Neuronal stem cell (in vitro differentiated cells): ENCODE data around the gene TMEM218.

Experiments used
- DNase-seq: peaks from one replicate; pipeline ENCODE4 v3.0.0-alpha.2; 2013; ENCODE audit warnings: low spot score
- H2AFZ ChIP-seq: one replicate; pipeline ENCODE4 v1.6.1; 2013; ENCODE audit warnings: mild to moderate bottlenecking, low read length, inconsistent platforms
- H2AK5ac ChIP-seq: 2 replicates; pipeline ENCODE4 v1.6.1; 2013; ENCODE audit warnings: low read depth, mild to moderate bottlenecking, inconsistent platforms, low read length, moderate library complexity, mixed read lengths
- H2BK120ac ChIP-seq: 2 replicates; pipeline ENCODE4 v1.6.1; 2013; ENCODE audit warnings: low read depth, mild to moderate bottlenecking, inconsistent platforms, low read length, moderate library complexity, mixed read lengths
- H2BK12ac ChIP-seq: one replicate; pipeline ENCODE4 v1.6.1; 2013; ENCODE audit warnings: low read length, inconsistent platforms
- H2BK15ac ChIP-seq: 2 replicates; pipeline ENCODE4 v1.6.1; 2013; ENCODE audit warnings: mild to moderate bottlenecking, low read length, inconsistent platforms, mixed read lengths
- H2BK5ac ChIP-seq: one replicate; pipeline ENCODE4 v1.6.1; 2013; ENCODE audit warnings: inconsistent platforms, mild to moderate bottlenecking, low read length, moderate library complexity
- H3K14ac ChIP-seq: one replicate; pipeline ENCODE4 v1.6.1; 2013; ENCODE audit warnings: low read length, inconsistent platforms
- H3K18ac ChIP-seq: 2 replicates; pipeline ENCODE4 v1.6.1; 2013; ENCODE audit warnings: low read length, inconsistent platforms
- H3K23ac ChIP-seq: 2 replicates; pipeline ENCODE4 v1.6.1; 2013; ENCODE audit warnings: low read depth, mild to moderate bottlenecking, mixed read lengths, low read length, inconsistent platforms; ENCODE audit not compliant: poor library complexity
- H3K27ac ChIP-seq: replicated peaks from 3 replicates; pipeline ENCODE4 v1.5.1; 2013; ENCODE audit warnings: low read length, inconsistent platforms
- H3K27me3 ChIP-seq, 3 experiments: 2 replicates each; pipeline ENCODE4 v1.6.1; 2013; ENCODE audit warnings: low read length in 3 of 3, mild to moderate bottlenecking in 2 of 3, inconsistent platforms in 1 of 3, low read depth in 1 of 3, mixed read lengths in 1 of 3, moderate library complexity in 1 of 3; ENCODE audit not compliant: control insufficient read depth in 3 of 3, insufficient read depth in 3 of 3
- H3K36me3 ChIP-seq, 2 donors: replicated peaks in 1 of 2; 2 replicates each; pipeline ENCODE4 v1.6.1; 2013; ENCODE audit warnings: low read length in 2 of 2; ENCODE audit not compliant: control insufficient read depth in 2 of 2, insufficient read depth in 2 of 2
- H3K4ac ChIP-seq: 2 replicates; pipeline ENCODE4 v1.6.1; 2013; ENCODE audit warnings: inconsistent platforms, mild to moderate bottlenecking, low read length, moderate library complexity
- H3K4me1 ChIP-seq, 2 donors: 1 replicate in 1 of 2; 2 replicates in 1 of 2; pipeline ENCODE4 v1.6.1; 2013; ENCODE audit warnings: low read length in 2 of 2, low read depth in 1 of 2; ENCODE audit not compliant: control insufficient read depth in 2 of 2, insufficient read depth in 1 of 2
- H3K4me2 ChIP-seq: one replicate; pipeline ENCODE4 v1.6.1; 2013; ENCODE audit warnings: mild to moderate bottlenecking, low read length, inconsistent platforms; ENCODE audit not compliant: insufficient read depth, poor library complexity, severe bottlenecking
- H3K4me3 ChIP-seq, 2 donors: 2 replicates each; pipeline ENCODE4 v1.5.1; 2013; ENCODE audit warnings: low read length in 2 of 2, mild to moderate bottlenecking in 2 of 2, inconsistent platforms in 1 of 2, moderate library complexity in 1 of 2
- H3K79me1 ChIP-seq: one replicate; pipeline ENCODE4 v1.6.1; 2013; ENCODE audit warnings: low read depth, mild to moderate bottlenecking, inconsistent platforms, low read length, moderate library complexity
- H3K9ac ChIP-seq: one replicate; pipeline ENCODE4 v1.6.1; 2013; ENCODE audit warnings: mild to moderate bottlenecking, low read depth, low read length, inconsistent platforms; ENCODE audit not compliant: poor library complexity
- H3K9me3 ChIP-seq, 2 donors: replicated peaks in 1 of 2; 2 replicates each; pipeline versions ENCODE3 to v1.6.1; 2013; ENCODE audit warnings: low read length in 2 of 2, mild to moderate bottlenecking in 2 of 2, inconsistent platforms in 1 of 2, low read depth in 1 of 2, mixed read lengths in 1 of 2, moderate library complexity in 1 of 2; ENCODE audit not compliant: control insufficient read depth in 2 of 2, insufficient read depth in 1 of 2
- H4K8ac ChIP-seq: one replicate; pipeline ENCODE4 v1.6.1; 2013; ENCODE audit warnings: low read depth, mild to moderate bottlenecking, inconsistent platforms, low read length, moderate library complexity
- H4K91ac ChIP-seq: one replicate; pipeline ENCODE4 v1.6.1; 2013; ENCODE audit warnings: low read length, low read depth, mild to moderate bottlenecking, inconsistent platforms; ENCODE audit not compliant: poor library complexity
- WGBS, 2 donors: extraction: QIAGEN DNeasy Blood & Tissue Kit; methylation state at CpG; one replicate each; pipeline ENCODE4 v1.1.7; 2013; ENCODE audit warnings: missing lambda C conversion rate in 2 of 2, mixed read lengths in 1 of 2; ENCODE audit not compliant: insufficient read length in 2 of 2, insufficient replicate concordance in 1 of 2; ENCODE audit errors: extremely low coverage in 2 of 2; 5-methylcytosine and 5-hydroxymethylcytosine counted together

The TMEM218 gene

GRCh38 chr11:125082611-125083311 is 28.7 kb downstream of the TMEM218 start:
- H2BK15ac ChIP-seq, result no peak overlapping the region
- no peak overlapping the region for H3K4ac ChIP-seq
- H2BK12ac ChIP-seq, result no peak overlapping the region
- no peak overlapping the region for H3K9ac ChIP-seq
- WGBS, 2 donors, result no CpG with 5 or more reads among the region's 10 CpGs
- no peak overlapping the region for H4K8ac ChIP-seq
- peak overlapping the region; percentile 73 for H3K18ac ChIP-seq
- H2AK5ac ChIP-seq, result no peak overlapping the region
- H3K23ac ChIP-seq, result no peak overlapping the region
- H3K4me3 ChIP-seq, result no peak overlapping the region
- DNase-seq, result no peak
- H2BK120ac ChIP-seq, result no peak overlapping the region
- peaks cover 0 to 2% of the 10 kb centered on the region in 2 donors for H3K36me3 ChIP-seq
- peak overlapping the region; percentile 40 for H2BK5ac ChIP-seq
- peaks cover 5 to 8% of the 10 kb centered on the region in 2 donors for H3K4me1 ChIP-seq
- H3K27ac ChIP-seq, result no peak overlapping the region
- no peak overlapping the region for H3K14ac ChIP-seq
- no peaks in the 10 kb centered on the region for H3K79me1 ChIP-seq
- H2AFZ ChIP-seq, result peak overlapping the region; percentile 45
- no peak overlapping the region for H4K91ac ChIP-seq
- peaks cover 0 to 2% of the 10 kb centered on the region in 2 donors for H3K9me3 ChIP-seq
- no peak overlapping the region for H3K4me2 ChIP-seq
- no peaks in the 10 kb centered on the region for H3K27me3 ChIP-seq

- no peak overlapping the region for H2BK120ac ChIP-seq
- no peak overlapping the region for H3K4me3 ChIP-seq
- no peak overlapping the region for H2BK12ac ChIP-seq
- H2AFZ ChIP-seq, result no peak overlapping the region
- no peak overlapping the region for H3K14ac ChIP-seq
- H3K18ac ChIP-seq, result no peak overlapping the region
- no peak overlapping the region for H3K4me2 ChIP-seq
- H4K8ac ChIP-seq, result no peak overlapping the region
- no peak for DNase-seq
- peaks cover 5 to 8% of the 10 kb centered on the region in 2 donors for H3K4me1 ChIP-seq
- no peak overlapping the region for H2BK15ac ChIP-seq
- H3K79me1 ChIP-seq, result no peaks in the 10 kb centered on the region
- H3K27me3 ChIP-seq, result no peaks in the 10 kb centered on the region
- H2BK5ac ChIP-seq, result no peak overlapping the region
- H3K9ac ChIP-seq, result no peak overlapping the region
- WGBS, 2 donors, result no CpG with 5 or more reads among the region's 5 CpGs
- H3K27ac ChIP-seq, result no peak overlapping the region
- H4K91ac ChIP-seq, result no peak overlapping the region
- no peak overlapping the region for H3K4ac ChIP-seq
- no peak overlapping the region for H2AK5ac ChIP-seq
- peaks cover 0 to 2% of the 10 kb centered on the region in 2 donors for H3K9me3 ChIP-seq
- H3K36me3 ChIP-seq, result peaks cover 0 to 2% of the 10 kb centered on the region in 2 donors
- no peak overlapping the region for H3K23ac ChIP-seq
Measured at GRCh38 chr11:125082040-125082439, 29.4 kb downstream of the TMEM218 start.

- Histone ChIP-seq H3K27me3 (no peaks in the 10 kb centered on the region), H2BK12ac (peak overlapping the region; percentile 68), H2BK120ac (no peak overlapping the region), H3K4me2 (no peak overlapping the region), H3K18ac (peak overlapping the region; percentile 56), H3K4ac (no peak overlapping the region), H4K91ac (no peak overlapping the region), H3K79me1 (no peaks in the 10 kb centered on the region), H3K9me3 (peaks cover 0 to 2% of the 10 kb centered on the region in 2 donors), H4K8ac (no peak overlapping the region), H2AK5ac (peak overlapping the region; percentile 63), H2BK15ac (no peak overlapping the region), H3K9ac (no peak overlapping the region), H3K36me3 (peaks cover 0 to 2% of the 10 kb centered on the region in 2 donors), H3K14ac (no peak overlapping the region), H2AFZ (no peak overlapping the region), H3K4me1 (peaks cover 5 to 10% of the 10 kb centered on the region in 2 donors), H3K4me3 (peak overlapping the region in 1 of 2 donors; percentile 45), H3K27ac (no peak overlapping the region), H3K23ac (peak overlapping the region; percentile 49), H2BK5ac (no peak overlapping the region)
- DNase-seq, result no peak
- WGBS, 2 donors, result no CpG with 5 or more reads among the region's 14 CpGs
Measured at GRCh38 chr11:125081098-125081798, 30.2 kb downstream of the TMEM218 start.

GRCh38 chr11:125080531-125080911 is 30.9 kb downstream of the TMEM218 start:
- Histone ChIP-seq H2BK15ac (no peak overlapping the region), H4K8ac (no peak overlapping the region), H3K9ac (no peak overlapping the region), H3K27ac (no peak overlapping the region), H3K14ac (no peak overlapping the region), H3K27me3 (no peaks in the 10 kb centered on the region), H3K36me3 (no peaks in the 10 kb centered on the region), H3K9me3 (peaks cover 0 to 2% of the 10 kb centered on the region in 2 donors), H3K4me1 (peaks cover 5 to 12% of the 10 kb centered on the region in 2 donors), H2AK5ac (no peak overlapping the region), H3K4me2 (no peak overlapping the region), H4K91ac (no peak overlapping the region), H2BK5ac (no peak overlapping the region), H2BK120ac (no peak overlapping the region), H3K4me3 (no peak overlapping the region), H2BK12ac (no peak overlapping the region), H3K18ac (no peak overlapping the region), H3K23ac (peak overlapping the region; percentile 46), H3K79me1 (no peaks in the 10 kb centered on the region), H3K4ac (no peak overlapping the region), H2AFZ (no peak overlapping the region)
- no peak for DNase-seq
- WGBS, 2 donors, result no CpG with 5 or more reads among the region's 12 CpGs
